Astrocyte (in vitro differentiated cells and primary cell): ENCODE results near the gene WIPF3. TPM values are rescaled to one million over a fixed set of nuclear protein-coding genes. Genes with fewer than 3 reads are reported as not detected.

ENCODE experiments used
- DNase-seq: peaks from one replicate; pipeline ENCODE4 v3.0.0-alpha.2; 2010; ENCODE audit warnings: low read depth
- FAIRE-seq: peaks from 2 replicates; lab custom pipeline; 2011; peaks lifted over from hg19 to GRCh38; lab: Jason Lieb, UNC
- H2AFZ ChIP-seq: 2 replicates; pipeline ENCODE4 v1.6.0; 2012; ENCODE audit warnings: low read depth, low read length, inconsistent platforms
- H3K27ac ChIP-seq: 2 replicates; pipeline ENCODE4 v1.5.1; 2011; ENCODE audit warnings: low read depth, low read length, inconsistent platforms
- H3K27me3 ChIP-seq: 2 replicates; pipeline ENCODE4 v1.6.0; 2011; ENCODE audit warnings: low read length, inconsistent platforms; ENCODE audit not compliant: insufficient read depth
- H3K36me3 ChIP-seq: 2 replicates; pipeline ENCODE4 v1.5.1; 2011; ENCODE audit warnings: low read length, inconsistent platforms; ENCODE audit not compliant: insufficient read depth
- H3K4me1 ChIP-seq: 2 replicates; pipeline ENCODE4 v1.5.1; 2011; ENCODE audit warnings: low read length, inconsistent platforms; ENCODE audit not compliant: insufficient read depth
- H3K4me2 ChIP-seq: 2 replicates; pipeline ENCODE4 v1.6.0; 2012; ENCODE audit warnings: low read length, inconsistent platforms
- H3K4me3 ChIP-seq: 2 replicates; pipeline ENCODE4 v1.5.1; 2011; ENCODE audit warnings: low read depth, mild to moderate bottlenecking, low read length, inconsistent platforms; ENCODE audit not compliant: insufficient read depth
- H3K79me2 ChIP-seq: 2 replicates; pipeline ENCODE4 v1.6.0; 2012; ENCODE audit warnings: mild to moderate bottlenecking, low read length, inconsistent platforms; ENCODE audit not compliant: insufficient read depth
- H3K9ac ChIP-seq: 2 replicates; pipeline ENCODE4 v1.6.0; 2012; ENCODE audit warnings: mild to moderate bottlenecking, low read length, inconsistent platforms
- H3K9me3 ChIP-seq: 2 replicates; pipeline ENCODE4 v1.5.1; 2012; ENCODE audit warnings: low read depth, mild to moderate bottlenecking, low read length, inconsistent platforms; ENCODE audit not compliant: insufficient read depth
- H4K20me1 ChIP-seq: 2 replicates; pipeline ENCODE4 v1.6.0; 2012; ENCODE audit warnings: low read length, inconsistent platforms; ENCODE audit not compliant: insufficient read depth
- H3K27ac Mint-ChIP-seq: one replicate; pipeline ENCODE4 v1.8.0; 2021; ENCODE audit warnings: mild to moderate bottlenecking, mixed read lengths; ENCODE audit not compliant: unreplicated experiment
- H3K27me3 Mint-ChIP-seq: one replicate; pipeline ENCODE4 v1.8.0; 2021; ENCODE audit warnings: low read depth, mixed read lengths; ENCODE audit not compliant: unreplicated experiment
- H3K36me3 Mint-ChIP-seq: one replicate; pipeline ENCODE4 v1.8.0; 2021; ENCODE audit warnings: low read depth, mixed read lengths; ENCODE audit not compliant: unreplicated experiment
- H3K4me1 Mint-ChIP-seq: one replicate; pipeline ENCODE4 v1.8.0; 2021; ENCODE audit warnings: low read depth, mixed read lengths; ENCODE audit not compliant: unreplicated experiment
- H3K4me3 Mint-ChIP-seq: one replicate; pipeline ENCODE4 v1.8.0; 2021; ENCODE audit warnings: mild to moderate bottlenecking, moderate library complexity, mixed read lengths; ENCODE audit not compliant: unreplicated experiment
- H3K9me3 Mint-ChIP-seq: one replicate; pipeline ENCODE4 v1.8.0; 2021; ENCODE audit warnings: mild to moderate bottlenecking, mixed read lengths; ENCODE audit not compliant: unreplicated experiment
- EZH2 ChIP-seq: IDR thresholded peaks from 2 replicates; pipeline ENCODE4 v1.6.1; 2012; ENCODE audit warnings: mild to moderate bottlenecking, low read length, inconsistent platforms; ENCODE audit not compliant: insufficient read depth
- total RNA-seq: library from RNA; stranded (reverse); gene quantifications from 2 replicates; pipeline ENCODE4 v1.2.1, GENCODE V29; 2021
- TF ChIP-seq, protein P1 (sequence below): IDR thresholded peaks from 2 replicates; pipeline ENCODE4 v1.5.1; 2011; ENCODE audit warnings: low read depth, mild to moderate bottlenecking, inconsistent platforms, low read length, moderate library complexity; ENCODE audit not compliant: insufficient read depth

Gene WIPF3
- total RNA-seq, 1 donor from 2014 or later: 1.0 TPM

DNA sequence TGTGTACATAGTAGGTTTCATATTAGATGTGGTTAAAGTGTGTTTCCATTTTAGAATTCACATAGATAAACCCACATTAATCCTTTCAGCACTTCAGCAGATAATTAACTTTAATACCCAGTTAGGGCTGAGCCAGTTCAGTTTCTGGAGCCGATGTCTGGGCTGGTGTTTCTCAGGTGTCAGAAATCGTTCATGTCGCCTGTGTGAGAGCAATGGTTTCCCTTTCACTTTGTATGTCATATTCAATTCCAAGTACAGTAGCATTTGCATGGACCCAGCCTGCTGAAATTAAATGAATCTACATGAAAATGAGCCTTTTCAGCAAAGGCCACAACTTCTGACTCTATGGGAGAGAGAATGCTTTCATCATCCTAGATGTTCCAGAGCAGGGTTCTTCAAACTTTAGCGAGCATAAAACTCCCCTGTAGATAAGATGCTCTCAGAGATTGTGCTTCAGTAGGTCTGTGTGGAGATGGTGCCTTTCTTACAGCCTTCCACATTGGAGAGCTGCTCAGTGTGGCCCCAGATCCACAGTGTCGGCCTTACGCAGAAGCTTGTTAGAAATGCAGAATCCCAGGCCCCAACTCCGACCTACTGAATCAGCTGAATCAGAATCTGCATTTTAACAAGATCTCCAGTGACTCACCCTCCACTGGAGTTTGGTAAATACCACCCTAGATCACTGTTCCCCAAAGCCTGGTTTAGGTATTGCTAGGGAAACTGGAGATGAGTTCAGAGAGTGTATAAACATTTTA is 19.6 kb downstream of the WIPF3 start:
- Mint-ChIP-seq H3K4me1 (no peaks in the 10 kb centered on the region), H3K27me3 (no peaks in the 10 kb centered on the region), H3K4me3 (no peak overlapping the region), H3K9me3 (peaks cover under 1% of the 10 kb centered on the region), H3K36me3 (no peaks in the 10 kb centered on the region), H3K27ac (no peak overlapping the region)
- H2AFZ ChIP-seq: no peak overlapping the region
- no peak for TF ChIP-seq EZH2
- TF ChIP-seq, protein P1, sequence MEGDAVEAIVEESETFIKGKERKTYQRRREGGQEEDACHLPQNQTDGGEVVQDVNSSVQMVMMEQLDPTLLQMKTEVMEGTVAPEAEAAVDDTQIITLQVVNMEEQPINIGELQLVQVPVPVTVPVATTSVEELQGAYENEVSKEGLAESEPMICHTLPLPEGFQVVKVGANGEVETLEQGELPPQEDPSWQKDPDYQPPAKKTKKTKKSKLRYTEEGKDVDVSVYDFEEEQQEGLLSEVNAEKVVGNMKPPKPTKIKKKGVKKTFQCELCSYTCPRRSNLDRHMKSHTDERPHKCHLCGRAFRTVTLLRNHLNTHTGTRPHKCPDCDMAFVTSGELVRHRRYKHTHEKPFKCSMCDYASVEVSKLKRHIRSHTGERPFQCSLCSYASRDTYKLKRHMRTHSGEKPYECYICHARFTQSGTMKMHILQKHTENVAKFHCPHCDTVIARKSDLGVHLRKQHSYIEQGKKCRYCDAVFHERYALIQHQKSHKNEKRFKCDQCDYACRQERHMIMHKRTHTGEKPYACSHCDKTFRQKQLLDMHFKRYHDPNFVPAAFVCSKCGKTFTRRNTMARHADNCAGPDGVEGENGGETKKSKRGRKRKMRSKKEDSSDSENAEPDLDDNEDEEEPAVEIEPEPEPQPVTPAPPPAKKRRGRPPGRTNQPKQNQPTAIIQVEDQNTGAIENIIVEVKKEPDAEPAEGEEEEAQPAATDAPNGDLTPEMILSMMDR: no peak
- H4K20me1 ChIP-seq: no peaks in the 10 kb centered on the region
- no peaks in the 10 kb centered on the region for H3K36me3 ChIP-seq
- H3K9ac ChIP-seq: no peak overlapping the region
- no peaks in the 10 kb centered on the region for H3K79me2 ChIP-seq
- H3K27ac ChIP-seq: no peak overlapping the region
- H3K4me2 ChIP-seq: no peak overlapping the region
- FAIRE-seq (no peak), DNase-seq (no peak)
- peaks cover 5% of the 10 kb centered on the region for H3K27me3 ChIP-seq
- H3K4me3 ChIP-seq: no peak overlapping the region
- H3K9me3 ChIP-seq: no peaks in the 10 kb centered on the region
- H3K4me1 ChIP-seq: no peaks in the 10 kb centered on the region

DNA sequence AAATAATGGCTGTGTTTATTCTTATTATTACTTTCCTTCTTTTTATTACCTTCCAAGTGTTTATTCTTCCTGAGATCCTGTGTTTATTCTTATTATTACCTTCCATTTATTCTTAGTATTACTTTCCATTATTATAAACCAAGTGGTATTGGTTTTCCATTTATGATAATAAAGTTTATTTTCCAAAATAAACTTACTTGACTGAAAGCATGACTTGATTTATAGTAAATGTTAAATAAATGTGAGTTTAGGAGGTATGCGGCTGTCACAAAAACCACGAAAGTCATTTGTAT is 20.2 kb downstream of the WIPF3 start:
- no peak for FAIRE-seq
- Histone ChIP-seq H3K27ac (no peak overlapping the region), H3K4me3 (no peak overlapping the region), H3K27me3 (peaks cover 2% of the 10 kb centered on the region), H3K4me1 (no peaks in the 10 kb centered on the region), H4K20me1 (no peaks in the 10 kb centered on the region), H3K79me2 (no peaks in the 10 kb centered on the region), H2AFZ (no peak overlapping the region), H3K9me3 (no peaks in the 10 kb centered on the region), H3K4me2 (no peak overlapping the region), H3K9ac (no peak overlapping the region), H3K36me3 (no peaks in the 10 kb centered on the region)
- Mint-ChIP-seq H3K4me3 (no peak overlapping the region), H3K9me3 (peaks cover 5% of the 10 kb centered on the region), H3K27ac (no peak overlapping the region), H3K4me1 (no peaks in the 10 kb centered on the region), H3K36me3 (peaks cover under 1% of the 10 kb centered on the region), H3K27me3 (no peaks in the 10 kb centered on the region)
- DNase-seq: no peak
- TF ChIP-seq, protein P1: no peak
- no peak for TF ChIP-seq EZH2

DNA sequence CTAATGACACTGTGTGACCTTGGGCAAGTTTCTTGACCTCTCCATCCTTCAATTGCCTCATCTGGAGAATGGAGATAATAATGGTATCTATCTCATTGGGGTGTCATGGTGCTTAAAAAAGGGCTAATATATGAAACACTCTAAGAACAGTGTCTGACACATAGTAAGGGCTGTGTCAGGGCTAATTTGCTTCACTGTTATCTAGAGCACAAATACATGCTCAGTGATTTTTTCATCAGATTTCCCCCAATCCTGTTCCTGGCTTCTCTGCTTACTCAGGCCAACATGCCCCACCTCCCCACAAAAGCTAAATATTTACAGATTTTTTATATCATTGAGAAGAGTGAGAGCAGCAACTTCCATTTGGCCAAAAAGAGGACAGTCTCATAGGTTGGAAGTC is 20.6 kb downstream of the WIPF3 start:
- no peak overlapping the region for H3K27ac ChIP-seq
- H3K9me3 ChIP-seq: no peaks in the 10 kb centered on the region
- H3K36me3 Mint-ChIP-seq: peaks cover 3% of the 10 kb centered on the region
- H3K4me1 Mint-ChIP-seq: no peaks in the 10 kb centered on the region
- H2AFZ ChIP-seq: no peak overlapping the region
- TF ChIP-seq EZH2: no peak
- TF ChIP-seq, protein P1: no peak
- FAIRE-seq (no peak), DNase-seq (no peak)
- no peaks in the 10 kb centered on the region for H4K20me1 ChIP-seq
- H3K27me3 ChIP-seq: no peaks in the 10 kb centered on the region
- H3K4me2 ChIP-seq: no peak overlapping the region
- no peaks in the 10 kb centered on the region for H3K79me2 ChIP-seq
- no peak overlapping the region for H3K9ac ChIP-seq
- H3K27ac Mint-ChIP-seq: no peak overlapping the region
- H3K36me3 ChIP-seq: no peaks in the 10 kb centered on the region
- no peak overlapping the region for H3K4me3 ChIP-seq
- H3K27me3 Mint-ChIP-seq: no peaks in the 10 kb centered on the region
- no peaks in the 10 kb centered on the region for H3K4me1 ChIP-seq
- H3K9me3 Mint-ChIP-seq: peaks cover 6% of the 10 kb centered on the region
- H3K4me3 Mint-ChIP-seq: no peak overlapping the region
